Prostate gland (tissue), 2 donors: Measurements from ENCODE around the gene CDC34.

Source experiments
- POLR2A ChIP-seq: fragments of 450-650 bp; IDR thresholded peaks from one replicate; pipeline ENCODE4 v1.6.1; 2016; ENCODE audit warnings: antibody characterized with exemption, mild to moderate bottlenecking
- POLR2AphosphoS5 ChIP-seq: sonication (generic); formaldehyde crosslinking; IDR thresholded peaks from one replicate; pipeline ENCODE4 v1.6.1; 2017; ENCODE audit warnings: antibody characterized with exemption
- TF ChIP-seq, protein P1 (sequence below), 4 experiments: fragments of 200-600 bp in 2 of 4; fragments of 450-650 bp in 2 of 4; sonication (generic) in 2 of 4; IDR thresholded peaks; 1 replicate in 3 of 4; 2 replicates in 1 of 4; pipeline ENCODE4 v1.5.1; 2016 to 2019; ENCODE audit warnings: antibody characterized with exemption in 4 of 4, mild to moderate bottlenecking in 2 of 4, moderate library complexity in 2 of 4

DNA sequence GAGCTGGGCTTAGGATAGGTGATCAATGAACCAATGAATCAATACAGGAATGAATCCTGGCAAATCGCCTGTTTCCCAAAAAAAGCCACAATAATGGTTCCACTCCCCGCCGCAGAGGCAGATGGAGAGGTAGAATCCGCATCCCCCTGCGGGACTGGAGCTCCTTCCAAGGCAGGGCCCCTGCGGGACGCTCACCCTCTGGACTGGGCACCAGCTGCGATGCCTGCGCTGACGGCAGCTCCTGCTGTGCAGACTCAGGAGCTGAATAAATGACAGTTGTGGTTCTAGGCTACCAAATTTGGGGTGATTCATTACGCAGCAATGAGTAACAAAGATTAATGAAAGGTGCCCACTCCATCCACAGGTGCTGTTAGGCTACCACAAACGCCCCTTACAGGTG lies 8.8 kb upstream of the CDC34 start:
- TF ChIP-seq, protein P1, sequence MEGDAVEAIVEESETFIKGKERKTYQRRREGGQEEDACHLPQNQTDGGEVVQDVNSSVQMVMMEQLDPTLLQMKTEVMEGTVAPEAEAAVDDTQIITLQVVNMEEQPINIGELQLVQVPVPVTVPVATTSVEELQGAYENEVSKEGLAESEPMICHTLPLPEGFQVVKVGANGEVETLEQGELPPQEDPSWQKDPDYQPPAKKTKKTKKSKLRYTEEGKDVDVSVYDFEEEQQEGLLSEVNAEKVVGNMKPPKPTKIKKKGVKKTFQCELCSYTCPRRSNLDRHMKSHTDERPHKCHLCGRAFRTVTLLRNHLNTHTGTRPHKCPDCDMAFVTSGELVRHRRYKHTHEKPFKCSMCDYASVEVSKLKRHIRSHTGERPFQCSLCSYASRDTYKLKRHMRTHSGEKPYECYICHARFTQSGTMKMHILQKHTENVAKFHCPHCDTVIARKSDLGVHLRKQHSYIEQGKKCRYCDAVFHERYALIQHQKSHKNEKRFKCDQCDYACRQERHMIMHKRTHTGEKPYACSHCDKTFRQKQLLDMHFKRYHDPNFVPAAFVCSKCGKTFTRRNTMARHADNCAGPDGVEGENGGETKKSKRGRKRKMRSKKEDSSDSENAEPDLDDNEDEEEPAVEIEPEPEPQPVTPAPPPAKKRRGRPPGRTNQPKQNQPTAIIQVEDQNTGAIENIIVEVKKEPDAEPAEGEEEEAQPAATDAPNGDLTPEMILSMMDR (IDR thresholded peaks at IDR 0.05), result no peak
- TF ChIP-seq POLR2AphosphoS5 (no peak), POLR2A (no peak)
